RWPE2 (cell line): Measurements from ENCODE around the gene CRIM1.

Experiments
- ATAC-seq: fragments of 200-7000 bp; cut with Tn5 transposase; 3 replicates; pipeline ENCODE4 v1.9.1; 2021; ENCODE audit warnings: low read depth
- DNase-seq: peaks from one replicate; pipeline ENCODE4 v3.0.0-alpha.2; 2020; ENCODE audit warnings: low spot score
- H3K27ac ChIP-seq: fragments of 450-650 bp; 2 replicates; pipeline ENCODE4 v1.5.1; 2017; ENCODE audit warnings: mild to moderate bottlenecking; ENCODE audit not compliant: poor library complexity, severe bottlenecking
- H3K27me3 ChIP-seq: fragments of 250-450 bp; sonication (Bioruptor Pico); 2 replicates; pipeline ENCODE4 v1.5.1; 2021; ENCODE audit warnings: mild to moderate bottlenecking, moderate library complexity; ENCODE audit not compliant: insufficient read depth, poor library complexity, severe bottlenecking
- H3K36me3 ChIP-seq: fragments of 250-450 bp; sonication (Bioruptor Pico); 2 replicates; pipeline ENCODE4 v1.5.1; 2020; ENCODE audit warnings: low read depth, mild to moderate bottlenecking, moderate library complexity
- H3K4me1 ChIP-seq: fragments of 250-450 bp; sonication (Bioruptor Pico); 2 replicates; pipeline ENCODE4 v1.5.1; 2021; ENCODE audit warnings: mild to moderate bottlenecking, moderate library complexity; ENCODE audit not compliant: insufficient read depth, poor library complexity, severe bottlenecking
- H3K4me3 ChIP-seq: fragments of 250-450 bp; sonication (Bioruptor Pico); 2 replicates; pipeline ENCODE4 v1.5.1; 2021; ENCODE audit warnings: mild to moderate bottlenecking, moderate library complexity; ENCODE audit not compliant: severe bottlenecking
- H3K9me3 ChIP-seq: fragments of 250-450 bp; sonication (Bioruptor Pico); 2 replicates; pipeline ENCODE4 v1.5.1; 2021; ENCODE audit warnings: mild to moderate bottlenecking, moderate library complexity; ENCODE audit not compliant: severe bottlenecking
- TF ChIP-seq, protein P1 (sequence below): fragments of 450-650 bp; IDR thresholded peaks from one replicate; pipeline ENCODE4 v1.5.1; 2017; ENCODE audit warnings: mild to moderate bottlenecking, moderate library complexity; ENCODE audit not compliant: poor library complexity, severe bottlenecking

Gene CRIM1

DNA sequence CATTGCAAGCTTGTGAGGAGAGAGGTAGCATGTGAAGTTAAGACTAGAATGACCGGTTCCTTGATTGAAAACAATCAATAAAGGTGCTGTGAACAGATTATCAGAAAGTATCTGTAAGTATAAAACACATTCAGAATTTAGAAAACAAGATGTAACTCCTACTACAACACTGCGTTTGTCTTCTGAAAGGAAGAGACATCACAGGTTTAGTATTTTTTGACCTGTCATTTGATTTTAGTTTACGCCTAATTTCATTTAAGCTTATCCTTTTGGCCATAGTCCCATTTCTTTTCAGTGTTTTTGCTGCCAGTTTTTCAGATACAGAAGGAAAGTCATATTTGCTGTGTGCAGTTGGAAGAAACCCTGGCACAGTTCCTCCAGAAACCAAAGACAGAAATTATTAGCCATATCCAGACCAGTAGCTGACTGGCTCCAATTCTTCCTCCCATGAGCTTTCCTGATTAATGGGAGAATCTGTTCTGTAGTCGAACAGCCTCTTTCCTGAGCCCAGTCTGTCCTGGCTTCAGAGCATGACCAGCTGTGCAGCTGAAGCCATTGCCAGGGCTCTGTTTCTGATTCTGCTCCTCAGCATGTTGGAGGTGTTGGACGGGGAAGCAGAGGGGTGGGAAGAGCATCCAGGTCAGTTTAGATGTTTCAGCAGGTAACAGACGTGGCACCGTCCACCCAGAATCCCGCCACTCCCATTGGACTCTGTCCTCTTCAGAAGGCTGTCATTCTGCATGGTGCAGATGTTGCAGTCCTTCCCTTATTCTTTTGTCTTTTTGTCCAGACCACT lies 61.0 kb downstream of the CRIM1 start:
- ATAC-seq = no peak

DNA sequence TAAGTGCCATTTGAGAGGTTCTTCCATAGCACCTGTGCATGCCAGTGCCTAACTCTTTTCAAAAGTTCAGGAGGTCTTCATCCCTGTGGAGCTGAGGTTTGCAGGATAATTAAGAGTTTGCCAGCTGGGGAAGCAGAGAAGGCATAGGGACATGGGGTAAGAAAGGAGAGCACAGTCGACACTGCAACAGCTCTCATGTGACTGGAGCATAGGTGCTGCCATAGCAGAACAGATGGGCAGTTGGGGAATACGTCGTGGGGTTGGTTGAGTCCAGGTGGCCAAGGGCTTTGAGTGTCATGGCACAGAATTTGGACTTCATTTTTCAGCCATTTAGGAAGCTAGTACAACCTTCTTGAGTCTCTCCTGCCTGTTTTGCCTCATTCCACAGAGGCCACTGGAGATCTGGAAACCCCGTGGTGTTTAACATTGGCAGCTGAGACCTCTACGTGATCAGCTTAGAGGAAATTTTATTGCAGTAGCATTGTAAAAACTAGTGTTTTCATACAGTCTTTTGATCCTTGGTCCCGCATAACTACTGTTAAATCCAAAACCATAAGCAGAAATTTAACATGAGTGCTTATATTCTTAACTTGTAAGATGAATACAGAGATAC lies 65.1 kb downstream of the CRIM1 start:
- Histone ChIP-seq H3K36me3 (peaks cover 59% of the 10 kb centered on the region), H3K4me1 (no peaks in the 10 kb centered on the region), H3K4me3 (no peak overlapping the region), H3K27ac (no peak overlapping the region), H3K9me3 (no peaks in the 10 kb centered on the region), H3K27me3 (no peaks in the 10 kb centered on the region)
- TF ChIP-seq, protein P1, sequence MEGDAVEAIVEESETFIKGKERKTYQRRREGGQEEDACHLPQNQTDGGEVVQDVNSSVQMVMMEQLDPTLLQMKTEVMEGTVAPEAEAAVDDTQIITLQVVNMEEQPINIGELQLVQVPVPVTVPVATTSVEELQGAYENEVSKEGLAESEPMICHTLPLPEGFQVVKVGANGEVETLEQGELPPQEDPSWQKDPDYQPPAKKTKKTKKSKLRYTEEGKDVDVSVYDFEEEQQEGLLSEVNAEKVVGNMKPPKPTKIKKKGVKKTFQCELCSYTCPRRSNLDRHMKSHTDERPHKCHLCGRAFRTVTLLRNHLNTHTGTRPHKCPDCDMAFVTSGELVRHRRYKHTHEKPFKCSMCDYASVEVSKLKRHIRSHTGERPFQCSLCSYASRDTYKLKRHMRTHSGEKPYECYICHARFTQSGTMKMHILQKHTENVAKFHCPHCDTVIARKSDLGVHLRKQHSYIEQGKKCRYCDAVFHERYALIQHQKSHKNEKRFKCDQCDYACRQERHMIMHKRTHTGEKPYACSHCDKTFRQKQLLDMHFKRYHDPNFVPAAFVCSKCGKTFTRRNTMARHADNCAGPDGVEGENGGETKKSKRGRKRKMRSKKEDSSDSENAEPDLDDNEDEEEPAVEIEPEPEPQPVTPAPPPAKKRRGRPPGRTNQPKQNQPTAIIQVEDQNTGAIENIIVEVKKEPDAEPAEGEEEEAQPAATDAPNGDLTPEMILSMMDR = no peak
- DNase-seq = no peak
- ATAC-seq = no peak

More for the DNA sequence above, 61.0 kb downstream of the CRIM1 start:
- H3K4me3 ChIP-seq = no peak overlapping the region
- H3K9me3 ChIP-seq = no peaks in the 10 kb centered on the region
- no peak for DNase-seq
- TF ChIP-seq, protein P1 = no peak
- no peak overlapping the region for H3K27ac ChIP-seq
- H3K27me3 ChIP-seq = no peaks in the 10 kb centered on the region
- H3K36me3 ChIP-seq = peaks cover 45% of the 10 kb centered on the region
- H3K4me1 ChIP-seq = peaks cover 10% of the 10 kb centered on the region

DNA sequence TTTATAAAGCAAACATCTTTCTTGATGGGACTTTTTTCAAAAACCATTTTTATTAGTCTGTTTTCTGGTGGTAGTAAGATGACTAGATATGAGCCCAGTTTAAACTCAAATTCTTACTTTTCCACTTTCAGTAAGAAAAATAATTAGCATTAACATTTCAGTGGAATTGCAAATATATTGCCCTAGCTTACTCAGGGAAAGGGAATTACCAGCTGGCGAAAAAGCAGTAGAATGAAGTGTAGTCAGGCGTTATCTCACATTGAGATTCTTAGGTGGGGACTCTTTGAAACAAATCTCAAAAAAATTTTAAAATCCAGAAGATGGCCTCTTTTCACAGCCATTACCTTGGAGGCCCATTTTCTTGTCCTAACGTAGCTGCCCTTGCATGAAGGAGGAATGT lies 65.8 kb downstream of the CRIM1 start:
- H3K9me3 ChIP-seq = no peaks in the 10 kb centered on the region
- ATAC-seq = no peak
- no peak overlapping the region for H3K27ac ChIP-seq
- H3K4me1 ChIP-seq = no peaks in the 10 kb centered on the region
- no peaks in the 10 kb centered on the region for H3K27me3 ChIP-seq
- TF ChIP-seq, protein P1 = no peak
- no peak for DNase-seq
- H3K4me3 ChIP-seq = no peak overlapping the region
- H3K36me3 ChIP-seq = peaks cover 60% of the 10 kb centered on the region

DNA sequence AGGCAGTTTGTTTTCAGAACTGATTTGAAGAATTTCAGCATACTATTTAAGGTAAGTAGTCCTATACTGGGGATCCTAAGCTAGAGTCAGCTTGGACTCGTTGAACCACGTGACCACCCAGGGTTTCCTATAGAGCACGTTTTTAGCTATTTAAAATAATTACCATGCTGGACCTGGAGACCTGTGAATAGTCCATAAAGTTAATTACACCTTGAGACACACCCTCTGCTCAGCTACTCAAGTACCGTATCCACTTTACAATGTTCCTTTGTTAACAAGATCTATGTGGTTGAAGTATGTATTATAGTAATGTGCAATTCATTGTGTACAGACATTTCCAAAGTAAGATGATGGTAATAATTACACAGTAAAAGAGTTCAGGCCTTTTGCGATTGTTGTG lies 67.6 kb downstream of the CRIM1 start:
- Histone ChIP-seq H3K27me3 (no peaks in the 10 kb centered on the region), H3K4me1 (no peaks in the 10 kb centered on the region), H3K36me3 (peaks cover 61% of the 10 kb centered on the region), H3K9me3 (no peaks in the 10 kb centered on the region), H3K27ac (no peak overlapping the region), H3K4me3 (no peak overlapping the region)
- DNase-seq = no peak
- ATAC-seq = no peak
- TF ChIP-seq, protein P1 = no peak

DNA sequence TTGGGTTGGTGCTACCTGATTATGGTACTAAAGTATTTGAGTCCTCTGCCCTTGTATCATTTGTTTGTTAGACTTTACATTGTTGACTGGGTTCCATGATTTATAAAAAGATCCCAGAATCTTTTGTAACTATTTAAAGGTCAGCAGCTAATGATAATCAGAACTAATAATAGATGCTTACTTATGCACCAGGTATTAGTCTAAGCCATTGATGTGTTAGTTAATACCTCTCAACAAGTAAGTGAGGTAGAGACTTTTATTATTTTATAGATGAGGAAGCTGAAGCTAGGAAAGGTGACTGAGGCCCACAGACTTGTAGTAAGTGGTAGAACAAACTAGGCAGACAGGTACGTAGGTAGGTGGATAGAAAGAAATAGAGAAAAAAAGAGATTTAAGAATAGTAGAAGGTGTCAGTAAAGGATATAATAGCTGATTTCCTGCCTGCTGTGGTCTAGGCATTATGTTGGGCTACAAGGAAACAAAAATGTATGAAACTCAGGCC lies 68.1 kb downstream of the CRIM1 start:
- no peaks in the 10 kb centered on the region for H3K4me1 ChIP-seq
- TF ChIP-seq, protein P1 = no peak
- no peak overlapping the region for H3K4me3 ChIP-seq
- H3K9me3 ChIP-seq = no peaks in the 10 kb centered on the region
- H3K27ac ChIP-seq = no peak overlapping the region
- DNase-seq = no peak
- peaks cover 61% of the 10 kb centered on the region for H3K36me3 ChIP-seq
- no peaks in the 10 kb centered on the region for H3K27me3 ChIP-seq
- ATAC-seq = no peak
